Parathyroid adenoma (tissue), 2 donors: ENCODE measurements around the gene GNA12.

Experiments
- H2AFZ ChIP-seq: fragments of 300-600 bp; sonication (generic); one replicate; pipeline ENCODE4 v1.7.0; 2017; ENCODE audit warnings: antibody characterized with exemption, mild to moderate bottlenecking
- H3K27ac ChIP-seq: fragments of 300-600 bp; sonication (generic); one replicate; pipeline ENCODE4 v1.7.0; 2017
- H3K27me3 ChIP-seq: fragments of 300-600 bp; sonication (generic); one replicate; pipeline ENCODE4 v1.7.0; 2017; ENCODE audit warnings: low read length; ENCODE audit not compliant: control insufficient read depth, insufficient read depth
- H3K36me3 ChIP-seq: fragments of 300-600 bp; sonication (generic); one replicate; pipeline ENCODE4 v1.7.0; 2017; ENCODE audit warnings: low read length; ENCODE audit not compliant: control insufficient read depth, insufficient read depth
- H3K4me1 ChIP-seq: fragments of 300-600 bp; sonication (generic); one replicate; pipeline ENCODE4 v1.7.0; 2017; ENCODE audit warnings: control low read depth
- H3K4me2 ChIP-seq: fragments of 300-600 bp; sonication (generic); one replicate; pipeline ENCODE4 v1.7.0; 2017; ENCODE audit warnings: low read length
- H3K4me3 ChIP-seq: fragments of 300-600 bp; sonication (generic); one replicate; pipeline ENCODE4 v1.7.0; 2017; ENCODE audit warnings: low read depth, low read length
- H3K79me2 ChIP-seq: fragments of 300-600 bp; sonication (generic); one replicate; pipeline ENCODE4 v1.7.0; 2017; ENCODE audit warnings: control low read depth
- H3K9ac ChIP-seq: fragments of 300-600 bp; sonication (generic); one replicate; pipeline ENCODE4 v1.7.0; 2017; ENCODE audit warnings: mild to moderate bottlenecking
- H3K9me3 ChIP-seq: fragments of 300-600 bp; sonication (generic); one replicate; pipeline ENCODE4 v1.7.0; 2017; ENCODE audit warnings: low read length; ENCODE audit not compliant: control insufficient read depth
- CTCF ChIP-seq: fragments of 300-600 bp; sonication (generic); IDR thresholded peaks from one replicate; pipeline ENCODE4 v1.7.0; 2017; ENCODE audit warnings: antibody characterized with exemption, mild to moderate bottlenecking
- donor health status: primary hyperparathyroidism.

GNA12 gene

GRCh38 chr7:2843191-2843685 is 870 bp downstream of the GNA12 start:
- peaks cover 6% of the 10 kb centered on the region for H3K4me1 ChIP-seq

DNA sequence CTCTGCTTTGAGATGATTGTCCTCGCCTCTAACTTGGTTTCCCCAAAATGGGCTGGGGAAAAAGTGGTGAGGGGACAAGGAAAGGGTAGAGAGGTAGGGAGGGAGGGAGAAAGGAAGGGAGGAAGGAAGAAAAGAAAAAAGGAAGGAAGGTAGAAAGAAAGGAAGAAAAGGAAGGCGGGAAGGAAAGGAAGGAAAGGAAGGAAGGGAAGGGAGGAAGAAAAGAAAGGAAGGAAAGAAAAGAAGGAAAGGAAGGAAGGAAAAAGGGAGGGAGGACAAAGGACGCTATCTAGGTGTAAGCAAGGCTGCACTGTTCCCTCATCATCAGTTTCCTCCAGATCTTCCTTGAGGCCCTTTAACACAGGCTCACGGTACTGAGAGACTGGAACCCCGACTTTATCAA is 2.2 kb downstream of the GNA12 start:
- H3K9ac ChIP-seq, result no peak overlapping the region
- no peak for TF ChIP-seq CTCF
- no peak overlapping the region for H3K4me3 ChIP-seq
- H3K79me2 ChIP-seq, result peaks cover 19% of the 10 kb centered on the region
- H2AFZ ChIP-seq, result no peak overlapping the region
- no peaks in the 10 kb centered on the region for H3K27me3 ChIP-seq
- H3K36me3 ChIP-seq, result no peaks in the 10 kb centered on the region
- peaks cover 6% of the 10 kb centered on the region for H3K4me1 ChIP-seq
- H3K27ac ChIP-seq, result no peak overlapping the region
- H3K9me3 ChIP-seq, result no peaks in the 10 kb centered on the region
- no peak overlapping the region for H3K4me2 ChIP-seq

More at GRCh38 chr7:2843191-2843685, 870 bp downstream of the GNA12 start:
- Histone ChIP-seq H3K27me3 (no peaks in the 10 kb centered on the region), H3K79me2 (peaks cover 19% of the 10 kb centered on the region), H3K36me3 (no peaks in the 10 kb centered on the region), H2AFZ (peak overlapping the region; percentile 72), H3K9ac (no peak overlapping the region), H3K9me3 (no peaks in the 10 kb centered on the region), H3K4me3 (peak overlapping the region; percentile 62), H3K27ac (no peak overlapping the region), H3K4me2 (peak overlapping the region; percentile 76)
- no peak for TF ChIP-seq CTCF

GRCh38 chr7:2840458-2840857 is 3.6 kb downstream of the GNA12 start:
- no peak for TF ChIP-seq CTCF
- Histone ChIP-seq H3K79me2 (peaks cover 22% of the 10 kb centered on the region), H3K4me1 (peaks cover 6% of the 10 kb centered on the region)

GRCh38 chr7:2838873-2839578 is 5.1 kb downstream of the GNA12 start:
- no peaks in the 10 kb centered on the region for H3K4me1 ChIP-seq
- H2AFZ ChIP-seq, result no peak overlapping the region
- no peak overlapping the region for H3K4me3 ChIP-seq
- no peak overlapping the region for H3K27ac ChIP-seq
- H3K79me2 ChIP-seq, result peaks cover 34% of the 10 kb centered on the region
- H3K9me3 ChIP-seq, result no peaks in the 10 kb centered on the region
- H3K4me2 ChIP-seq, result no peak overlapping the region
- H3K9ac ChIP-seq, result no peak overlapping the region
- H3K36me3 ChIP-seq, result no peaks in the 10 kb centered on the region
- no peak for TF ChIP-seq CTCF
- no peaks in the 10 kb centered on the region for H3K27me3 ChIP-seq

More at GRCh38 chr7:2840458-2840857, 3.6 kb downstream of the GNA12 start:
- no peak overlapping the region for H3K4me2 ChIP-seq
- H3K9ac ChIP-seq, result no peak overlapping the region
- no peaks in the 10 kb centered on the region for H3K36me3 ChIP-seq
- H2AFZ ChIP-seq, result no peak overlapping the region
- no peak overlapping the region for H3K27ac ChIP-seq
- H3K9me3 ChIP-seq, result no peaks in the 10 kb centered on the region
- H3K27me3 ChIP-seq, result no peaks in the 10 kb centered on the region
- no peak overlapping the region for H3K4me3 ChIP-seq

DNA sequence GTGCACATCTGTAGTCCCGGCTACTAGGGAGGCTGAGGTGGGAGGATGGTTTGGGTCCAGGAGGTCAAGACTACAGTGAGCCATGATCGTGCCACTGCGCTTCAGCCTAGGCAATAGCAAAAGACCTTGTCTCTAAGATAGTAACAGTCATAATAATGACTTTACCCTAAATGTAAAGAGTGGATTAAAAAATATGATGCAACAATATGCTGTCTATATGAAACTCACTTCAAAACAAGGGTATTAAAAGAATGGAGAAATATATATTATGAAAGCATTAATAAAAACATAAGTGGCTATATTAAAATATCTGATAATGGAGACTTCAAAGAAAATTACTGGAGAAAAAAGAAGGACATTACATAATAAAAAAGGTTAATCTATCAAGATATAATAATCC is 5.7 kb downstream of the GNA12 start:
- no peak for TF ChIP-seq CTCF
- H3K9me3 ChIP-seq, result no peaks in the 10 kb centered on the region
- no peak overlapping the region for H3K27ac ChIP-seq
- no peak overlapping the region for H3K9ac ChIP-seq
- no peak overlapping the region for H3K4me3 ChIP-seq
- no peak overlapping the region for H2AFZ ChIP-seq
- no peaks in the 10 kb centered on the region for H3K4me1 ChIP-seq
- H3K4me2 ChIP-seq, result no peak overlapping the region
- peaks cover 32% of the 10 kb centered on the region for H3K79me2 ChIP-seq
- no peaks in the 10 kb centered on the region for H3K27me3 ChIP-seq
- no peaks in the 10 kb centered on the region for H3K36me3 ChIP-seq
